MM.1S (cell line): ENCODE measurements around the gene FADS3.

Experiments used
- EZH2 ChIP-seq: fragments of 300-600 bp; sonication (generic); optimal IDR thresholded peaks from 2 replicates; pipeline ENCODE3; 2017; ENCODE audit warnings: low read depth, mild to moderate bottlenecking, antibody characterized with exemption, low read length, mixed read lengths
- EZH2phosphoT487 ChIP-seq: fragments of 300-600 bp; sonication (generic); IDR thresholded peaks from 2 replicates; pipeline ENCODE4 v1.6.1; 2018; ENCODE audit warnings: antibody characterized with exemption, low read length
- TF ChIP-seq, protein P1 (sequence below): fragments of 300-600 bp; sonication (generic); IDR thresholded peaks from 2 replicates; pipeline ENCODE4 v1.5.1; 2016; ENCODE audit warnings: antibody characterized with exemption, low read length, mixed read lengths

DNA sequence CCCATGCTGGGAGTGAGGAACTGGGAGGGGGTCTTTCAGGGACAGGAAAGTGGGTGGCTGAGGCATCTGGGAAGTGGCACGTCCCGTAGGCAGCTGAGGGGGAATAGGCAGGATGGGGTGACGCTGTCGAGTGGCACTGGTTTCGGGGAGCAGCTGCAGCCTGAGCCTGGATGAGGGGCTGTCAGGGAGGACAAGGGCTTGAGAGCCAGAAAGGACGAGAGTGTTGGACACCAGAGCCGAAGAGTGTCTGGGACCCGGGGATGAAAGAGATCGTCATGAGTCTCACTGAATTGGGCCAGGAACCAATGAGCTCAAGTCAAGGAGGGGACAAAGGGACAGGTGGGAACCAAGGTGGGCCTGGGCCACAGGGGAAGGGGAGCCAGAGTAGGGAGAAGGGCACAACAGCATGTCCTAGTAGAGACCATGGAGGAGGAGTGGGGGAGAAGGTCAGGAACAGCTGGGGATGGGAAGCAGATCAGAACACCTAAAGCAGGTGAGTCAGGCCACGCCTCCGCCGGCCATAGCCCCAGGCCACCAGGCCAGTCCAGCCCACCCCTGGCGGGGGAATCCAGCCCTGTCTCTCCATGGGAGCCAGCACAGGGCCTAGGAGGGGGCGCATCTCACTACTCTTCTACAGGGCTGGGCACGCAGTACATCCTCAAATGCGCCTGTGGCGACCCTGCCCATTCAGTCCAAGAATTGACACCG is 21.8 kb upstream of the FADS3 start:
- TF ChIP-seq, protein P1, sequence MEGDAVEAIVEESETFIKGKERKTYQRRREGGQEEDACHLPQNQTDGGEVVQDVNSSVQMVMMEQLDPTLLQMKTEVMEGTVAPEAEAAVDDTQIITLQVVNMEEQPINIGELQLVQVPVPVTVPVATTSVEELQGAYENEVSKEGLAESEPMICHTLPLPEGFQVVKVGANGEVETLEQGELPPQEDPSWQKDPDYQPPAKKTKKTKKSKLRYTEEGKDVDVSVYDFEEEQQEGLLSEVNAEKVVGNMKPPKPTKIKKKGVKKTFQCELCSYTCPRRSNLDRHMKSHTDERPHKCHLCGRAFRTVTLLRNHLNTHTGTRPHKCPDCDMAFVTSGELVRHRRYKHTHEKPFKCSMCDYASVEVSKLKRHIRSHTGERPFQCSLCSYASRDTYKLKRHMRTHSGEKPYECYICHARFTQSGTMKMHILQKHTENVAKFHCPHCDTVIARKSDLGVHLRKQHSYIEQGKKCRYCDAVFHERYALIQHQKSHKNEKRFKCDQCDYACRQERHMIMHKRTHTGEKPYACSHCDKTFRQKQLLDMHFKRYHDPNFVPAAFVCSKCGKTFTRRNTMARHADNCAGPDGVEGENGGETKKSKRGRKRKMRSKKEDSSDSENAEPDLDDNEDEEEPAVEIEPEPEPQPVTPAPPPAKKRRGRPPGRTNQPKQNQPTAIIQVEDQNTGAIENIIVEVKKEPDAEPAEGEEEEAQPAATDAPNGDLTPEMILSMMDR: no peak
- TF ChIP-seq EZH2 (no peak), EZH2phosphoT487 (no peak)
